Body of pancreas (tissue), 4 donors: ENCODE measurements around the gene GNB1L.

Experiments used
- CTCF ChIP-seq, 7 experiments: fragments of 450-650 bp in 4 of 7; fragments of 200-600 bp in 3 of 7; sonication (generic) in 3 of 7; IDR thresholded peaks; one replicate each; pipeline ENCODE4 v1.5.1; 2016 to 2019; ENCODE audit warnings: antibody characterized with exemption in 7 of 7
- POLR2A ChIP-seq, 3 donors: fragments of 450-650 bp; IDR thresholded peaks; one replicate each; pipeline ENCODE4 v1.6.1; 2016; ENCODE audit warnings: antibody characterized with exemption in 3 of 3, mild to moderate bottlenecking in 2 of 3

- TF ChIP-seq CTCF (IDR thresholded peaks at IDR 0.05) = no peak
- no peak for TF ChIP-seq POLR2A (IDR thresholded peaks at IDR 0.05)
These were observed 103.0 kb downstream of the GNB1L start for GRCh38 chr22:19751497-19752245.
